Activated CD4-positive, alpha-beta memory T cell treated with anti-CD3 and anti-CD28 coated beads, Interleukin-2, amount 10 ng/mL, durations not matched to agents 7 days and 5 days (primary cell): ENCODE measurements around the gene FOXN3. TPM values are rescaled to one million over a fixed set of nuclear protein-coding genes. Genes with fewer than 3 reads are reported as not detected.

Experiments used
- CTCF ChIA-PET: fragments of 350-600 bp; sonication (Branson Sonifier 250); formaldehyde crosslinking; loops from one replicate; lab custom pipeline; 2021; ENCODE audit warnings: antibody characterized with exemption, inconsistent platforms; lab: Charles Lee
- POLR2A ChIA-PET: fragments of 350-600 bp; sonication (Branson Sonifier 250); formaldehyde crosslinking; loops from one replicate; lab custom pipeline; 2021; ENCODE audit warnings: antibody characterized with exemption; lab: Charles Lee
- DNase-seq: peaks from one replicate; pipeline ENCODE4 v3.0.0-alpha.2; 2020
- H3K27ac Mint-ChIP-seq: one replicate; pipeline ENCODE4 v1.8.0; 2021; ENCODE audit warnings: mild to moderate bottlenecking, mixed read lengths
- H3K27me3 Mint-ChIP-seq: one replicate; pipeline ENCODE4 v1.8.0; 2021; ENCODE audit warnings: mixed read lengths
- H3K36me3 Mint-ChIP-seq: one replicate; pipeline ENCODE4 v1.8.0; 2021; ENCODE audit warnings: low read depth, mixed read lengths
- H3K4me1 Mint-ChIP-seq: one replicate; pipeline ENCODE4 v1.8.0; 2021; ENCODE audit warnings: mixed read lengths
- H3K4me3 Mint-ChIP-seq: one replicate; pipeline ENCODE4 v1.8.0; 2021; ENCODE audit warnings: mild to moderate bottlenecking, mixed read lengths
- H3K9me3 Mint-ChIP-seq: one replicate; pipeline ENCODE4 v1.8.0; 2021; ENCODE audit warnings: mixed read lengths
- total RNA-seq, 2 experiments: library from RNA; stranded (reverse); gene quantifications; one replicate each; pipeline ENCODE4 v1.2.3, GENCODE V29; 2021

FOXN3 gene
- total RNA-seq, 2 experiments from 2014 or later = 73.1 to 78.3 TPM

DNA sequence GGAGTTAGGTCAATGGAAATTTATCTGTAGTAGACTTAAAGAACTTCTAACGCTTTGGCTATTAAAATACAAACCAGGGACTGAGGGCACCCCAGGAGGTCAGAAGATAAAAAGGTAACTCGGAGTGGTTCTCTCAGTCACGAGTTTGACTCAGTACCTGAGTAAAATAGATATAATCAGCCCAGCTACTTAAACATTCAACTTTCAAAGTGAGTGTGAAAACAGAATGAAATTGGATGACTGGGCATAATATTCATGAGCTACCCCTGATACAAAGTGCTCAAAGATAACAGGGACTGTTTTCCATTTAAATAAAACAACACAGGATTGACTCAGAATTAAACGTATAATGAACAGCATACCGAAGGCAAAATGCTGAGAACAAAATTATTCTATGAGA lies 75.0 kb downstream of the FOXN3 start:
- ChIA-PET POLR2A (interaction anchor here (1.3 kb wide), 1 partner anchor 22 kb away, joined by 5 read pairs; no protein-coding TSS in a partner anchor), CTCF (interaction anchor here (1.2 kb wide), 1 partner anchor 9 kb away, joined by 3 read pairs; no protein-coding TSS in a partner anchor)

DNA sequence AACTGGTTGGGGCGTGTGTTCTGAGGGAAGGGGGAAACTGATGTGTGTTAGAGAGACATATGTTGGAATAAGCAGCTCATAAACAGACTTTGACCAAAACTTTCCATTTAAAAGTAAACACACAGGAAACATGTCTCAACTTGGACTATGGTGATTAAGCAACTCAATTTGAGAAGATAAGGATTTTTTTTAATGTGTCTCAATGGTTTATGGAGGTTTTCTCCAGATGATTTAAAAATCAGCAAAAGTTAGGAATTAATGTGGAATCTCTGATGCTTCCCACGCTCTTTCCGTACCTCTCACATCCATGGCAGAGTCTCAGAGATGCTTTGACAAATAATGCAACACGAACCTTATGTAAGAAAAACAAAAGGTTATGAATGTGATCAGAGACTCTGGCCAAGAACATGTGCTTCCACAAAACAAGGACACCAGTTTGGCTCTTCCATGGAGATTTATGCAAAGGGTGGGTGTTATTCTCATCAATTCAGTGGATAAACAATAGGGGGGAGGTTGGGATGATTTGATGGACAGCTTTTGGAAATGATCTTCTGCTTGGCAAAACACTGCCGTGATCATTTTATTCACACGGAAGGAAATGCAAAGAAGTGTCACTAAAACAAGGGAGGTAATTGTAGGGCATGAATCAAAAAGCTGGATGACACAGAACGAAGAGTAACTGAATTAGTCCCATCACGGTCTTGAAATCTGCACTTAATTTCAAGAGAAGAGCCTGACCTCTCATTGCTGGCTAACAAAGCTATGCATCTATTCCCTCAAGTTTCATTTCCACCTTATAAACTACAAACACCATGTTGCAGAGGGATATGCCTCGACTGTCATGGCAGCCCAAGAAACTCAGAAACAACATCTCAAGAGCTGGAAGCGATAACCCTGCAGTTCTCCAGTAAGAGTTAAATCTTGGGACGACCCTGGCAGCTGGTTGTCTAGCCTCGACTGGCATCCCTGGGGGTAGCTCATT lies 76.5 kb downstream of the FOXN3 start:
- no peaks in the 10 kb centered on the region for H3K27me3 Mint-ChIP-seq
- no peak overlapping the region for H3K27ac Mint-ChIP-seq
- no peak overlapping the region for H3K4me3 Mint-ChIP-seq
- ChIA-PET CTCF (no interaction called here), POLR2A (no interaction called here)
- peaks cover 11% of the 10 kb centered on the region for H3K4me1 Mint-ChIP-seq
- no peak for DNase-seq
- peaks cover 18% of the 10 kb centered on the region for H3K36me3 Mint-ChIP-seq
- H3K9me3 Mint-ChIP-seq = no peaks in the 10 kb centered on the region

More for the DNA sequence above, 75.0 kb downstream of the FOXN3 start:
- H3K4me1 Mint-ChIP-seq = peaks cover 11% of the 10 kb centered on the region
- peaks cover 27% of the 10 kb centered on the region for H3K36me3 Mint-ChIP-seq
- no peaks in the 10 kb centered on the region for H3K9me3 Mint-ChIP-seq
- no peak overlapping the region for H3K4me3 Mint-ChIP-seq
- no peaks in the 10 kb centered on the region for H3K27me3 Mint-ChIP-seq
- no peak for DNase-seq
- no peak overlapping the region for H3K27ac Mint-ChIP-seq

DNA sequence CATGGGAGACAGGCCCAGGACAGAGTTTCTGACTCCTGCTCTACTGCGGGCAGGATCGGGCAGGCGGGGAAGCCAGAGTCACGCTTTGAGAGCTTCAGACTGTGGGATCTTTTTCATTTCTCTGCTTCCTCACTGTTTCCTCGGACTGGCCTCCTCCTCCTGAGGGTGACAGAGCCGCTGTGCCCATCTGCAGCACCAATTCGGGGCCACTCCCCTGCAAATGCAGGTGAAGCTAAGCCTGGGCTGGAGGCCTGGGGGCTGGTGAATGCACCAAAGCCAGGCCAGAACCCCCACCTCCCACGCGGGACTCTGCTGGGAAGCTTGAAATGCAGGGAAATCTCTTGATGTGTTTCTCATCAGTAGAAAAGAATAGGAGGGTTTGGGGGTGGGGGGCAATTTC lies 77.5 kb downstream of the FOXN3 start:
- ChIA-PET POLR2A (no interaction called here), CTCF (no interaction called here)
- Mint-ChIP-seq H3K9me3 (no peaks in the 10 kb centered on the region), H3K4me1 (peaks cover 11% of the 10 kb centered on the region), H3K27ac (no peak overlapping the region), H3K27me3 (no peaks in the 10 kb centered on the region), H3K4me3 (no peak overlapping the region), H3K36me3 (peaks cover 14% of the 10 kb centered on the region)
- DNase-seq = no peak

DNA sequence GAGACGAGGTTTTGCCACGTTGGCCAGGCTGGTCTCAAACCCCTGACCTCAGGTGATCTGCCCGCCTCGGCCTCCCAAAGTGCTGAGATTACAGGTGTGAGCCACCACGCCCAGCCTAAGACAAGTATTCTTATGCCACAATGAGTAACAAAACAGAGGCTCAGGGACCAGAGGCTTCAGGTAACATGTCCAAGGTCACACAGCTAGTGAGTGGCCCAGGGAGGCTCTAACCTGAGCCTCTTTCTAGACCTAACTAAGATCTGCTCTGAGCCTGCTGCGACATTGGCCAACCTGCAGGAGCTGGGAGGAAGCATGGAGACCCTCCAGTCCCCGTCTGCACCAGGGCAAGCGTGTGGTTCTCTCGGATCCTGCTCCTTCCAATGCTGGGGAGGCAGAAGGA lies 77.9 kb downstream of the FOXN3 start:
- no peak overlapping the region for H3K4me3 Mint-ChIP-seq
- H3K9me3 Mint-ChIP-seq = no peaks in the 10 kb centered on the region
- peaks cover 9% of the 10 kb centered on the region for H3K4me1 Mint-ChIP-seq
- peaks cover 11% of the 10 kb centered on the region for H3K36me3 Mint-ChIP-seq
- ChIA-PET CTCF (no interaction called here), POLR2A (no interaction called here)
- H3K27me3 Mint-ChIP-seq = no peaks in the 10 kb centered on the region
- no peak for DNase-seq
- H3K27ac Mint-ChIP-seq = no peak overlapping the region

DNA sequence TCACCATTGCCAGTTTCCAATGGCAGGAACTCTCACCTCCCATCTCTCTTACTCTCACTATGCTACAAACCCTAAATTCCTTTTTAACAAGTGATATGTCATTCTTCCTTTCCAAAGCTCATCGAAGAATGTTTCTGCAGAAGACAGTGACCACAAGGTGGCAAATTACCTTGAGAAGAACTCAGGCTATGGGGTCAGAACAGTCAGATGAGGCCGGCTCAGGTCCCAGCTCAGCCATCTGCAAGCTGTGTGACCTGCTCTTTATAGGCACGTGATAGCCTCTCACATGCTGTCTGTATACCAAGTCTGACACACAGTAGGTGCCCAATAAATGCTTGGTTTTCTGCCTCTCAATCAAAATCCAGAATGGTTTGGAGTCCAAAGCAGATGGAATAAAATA lies 80.7 kb downstream of the FOXN3 start:
- DNase-seq = no peak
- no peak overlapping the region for H3K4me3 Mint-ChIP-seq
- H3K36me3 Mint-ChIP-seq = peaks cover 10% of the 10 kb centered on the region
- no peaks in the 10 kb centered on the region for H3K27me3 Mint-ChIP-seq
- ChIA-PET CTCF (interaction anchor here (0.6 to 1.1 kb wide), 2 partner anchors 80 to 310 kb away, joined by 3 to 4 read pairs; no protein-coding TSS in a partner anchor), POLR2A (no interaction called here)
- H3K9me3 Mint-ChIP-seq = no peaks in the 10 kb centered on the region
- H3K27ac Mint-ChIP-seq = no peak overlapping the region
- H3K4me1 Mint-ChIP-seq = peaks cover 8% of the 10 kb centered on the region

DNA sequence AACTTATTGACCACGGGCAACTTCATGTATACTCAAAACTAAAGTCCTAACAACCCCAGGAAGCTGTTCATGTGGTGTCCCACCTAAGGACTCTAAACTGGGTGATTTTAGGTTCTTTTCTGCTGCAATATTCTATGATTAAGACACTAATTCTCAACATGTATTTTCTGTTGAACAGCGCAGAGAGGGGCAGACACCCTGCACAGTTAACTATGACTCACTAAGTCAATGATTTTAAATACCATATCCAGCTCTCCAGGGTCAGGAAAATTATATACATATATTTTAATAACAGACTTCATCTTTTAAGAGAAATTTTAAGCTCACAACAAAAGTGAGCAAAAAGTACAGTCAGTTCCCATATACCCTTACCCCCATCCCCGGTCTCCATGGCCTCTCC lies 85.0 kb downstream of the FOXN3 start:
- no peak for DNase-seq
- CTCF ChIA-PET = no interaction called here
- Mint-ChIP-seq H3K4me3 (no peak overlapping the region), H3K27me3 (no peaks in the 10 kb centered on the region), H3K36me3 (peaks cover 7% of the 10 kb centered on the region), H3K27ac (no peak overlapping the region), H3K9me3 (no peaks in the 10 kb centered on the region), H3K4me1 (peaks cover 4% of the 10 kb centered on the region)
- POLR2A ChIA-PET = no interaction called here

DNA sequence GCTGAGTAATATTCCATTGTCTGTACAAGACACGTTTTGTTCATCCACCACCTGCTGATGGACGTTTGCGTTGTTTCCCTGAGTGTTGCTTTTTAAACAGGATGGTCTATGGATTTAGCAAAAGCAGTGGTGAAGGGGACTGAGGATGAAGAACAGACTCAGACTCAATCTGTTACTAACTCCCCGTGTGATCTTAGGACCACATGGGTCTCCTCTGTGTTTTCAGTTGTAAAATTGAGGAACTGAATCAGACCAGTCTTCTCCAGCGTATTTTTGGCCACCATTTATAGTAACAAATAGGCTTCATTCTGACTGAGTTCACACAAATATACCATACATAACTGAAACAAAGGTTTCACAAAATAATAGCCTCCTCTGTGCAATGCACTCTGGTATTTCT lies 85.6 kb downstream of the FOXN3 start:
- POLR2A ChIA-PET = no interaction called here
- Mint-ChIP-seq H3K9me3 (no peaks in the 10 kb centered on the region), H3K36me3 (peaks cover 10% of the 10 kb centered on the region), H3K27me3 (no peaks in the 10 kb centered on the region), H3K4me3 (no peak overlapping the region), H3K4me1 (peaks cover 4% of the 10 kb centered on the region), H3K27ac (no peak overlapping the region)
- DNase-seq = no peak
- CTCF ChIA-PET = no interaction called here

DNA sequence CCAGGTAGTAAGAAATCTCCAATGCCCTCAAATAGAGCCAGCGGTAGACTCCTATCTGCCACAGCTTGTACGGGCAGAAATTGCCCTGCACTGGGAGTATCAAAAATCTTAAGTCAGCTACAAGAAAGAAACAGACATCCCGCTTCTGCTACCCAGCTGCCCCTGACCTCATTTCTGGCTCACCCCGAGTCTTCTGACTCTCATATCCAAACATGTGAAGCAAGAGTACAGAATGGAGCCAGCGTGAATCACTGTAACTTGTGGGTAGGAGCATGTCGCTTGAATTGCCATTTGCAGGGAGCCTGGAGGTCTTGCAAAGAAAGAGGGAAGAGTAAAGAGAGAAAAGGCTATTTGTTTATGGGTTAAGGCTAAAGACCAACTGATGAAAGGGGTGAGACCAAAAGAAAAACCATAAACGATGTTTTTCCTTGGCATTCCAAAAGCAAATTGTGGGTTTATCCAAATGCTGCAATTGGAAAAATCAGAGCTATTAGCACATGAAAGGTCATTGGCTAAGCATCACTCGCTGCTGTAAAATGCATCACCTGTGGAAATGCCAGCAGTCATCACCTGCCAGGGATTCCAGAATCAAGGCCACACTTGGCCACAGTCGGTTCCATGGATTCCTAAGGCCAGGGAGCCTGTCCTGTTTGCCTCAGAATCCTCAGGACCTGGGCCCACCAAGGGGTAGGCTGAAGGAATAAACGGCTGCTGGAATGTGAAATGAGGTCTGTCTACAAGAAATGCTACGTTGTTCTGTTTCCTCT lies 86.6 kb downstream of the FOXN3 start:
- Mint-ChIP-seq H3K36me3 (peaks cover 17% of the 10 kb centered on the region), H3K9me3 (no peaks in the 10 kb centered on the region), H3K4me3 (no peak overlapping the region), H3K27me3 (no peaks in the 10 kb centered on the region), H3K4me1 (peaks cover 8% of the 10 kb centered on the region), H3K27ac (no peak overlapping the region)
- ChIA-PET POLR2A (no interaction called here), CTCF (interaction anchor here (0.6 kb wide), 1 partner anchor 910 kb away, joined by 3 read pairs; no protein-coding TSS in a partner anchor)
- no peak for DNase-seq

DNA sequence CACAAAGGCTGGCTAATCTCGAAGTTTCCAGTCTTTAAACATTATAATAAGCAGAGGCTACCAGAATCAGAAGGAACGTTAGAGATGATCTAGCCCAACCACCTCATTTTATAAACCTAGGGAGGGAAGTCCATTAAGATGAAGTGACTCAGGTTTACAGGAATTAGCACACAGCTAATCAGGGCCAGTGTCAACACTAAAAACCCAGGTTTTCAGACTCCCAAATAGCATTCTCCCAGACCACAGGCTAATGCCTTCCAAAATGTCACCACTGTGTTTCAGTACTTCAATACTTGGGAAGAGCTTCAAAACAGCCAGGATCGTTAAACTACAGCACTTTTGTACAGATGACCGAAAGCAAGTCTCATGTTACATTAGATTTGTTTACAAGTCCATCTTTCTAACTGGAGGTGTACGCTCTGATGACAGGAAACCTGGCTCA lies 89.2 kb downstream of the FOXN3 start:
- Mint-ChIP-seq H3K27me3 (no peaks in the 10 kb centered on the region), H3K4me1 (peaks cover 17% of the 10 kb centered on the region), H3K36me3 (peaks cover 13% of the 10 kb centered on the region), H3K4me3 (no peak overlapping the region), H3K27ac (no peak overlapping the region), H3K9me3 (no peaks in the 10 kb centered on the region)
- DNase-seq = no peak
- ChIA-PET CTCF (no interaction called here), POLR2A (no interaction called here)

DNA sequence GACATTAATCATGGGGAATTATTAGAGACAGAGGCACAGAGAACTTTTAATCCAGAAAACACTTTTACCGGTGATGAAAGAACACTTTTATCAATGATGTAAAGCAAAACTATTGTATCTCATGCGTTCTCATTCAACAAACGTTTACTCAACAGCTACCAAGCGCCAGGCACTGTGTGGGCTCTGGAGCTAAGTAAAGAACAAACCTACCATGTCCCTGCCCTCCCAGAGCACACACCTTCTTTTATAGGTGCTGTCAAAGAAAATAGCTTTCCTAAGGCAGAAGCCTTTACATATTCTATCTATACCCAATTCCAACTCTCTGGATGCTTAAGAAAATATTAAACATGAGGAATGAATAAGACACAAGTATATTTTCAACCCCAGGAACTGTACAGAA lies 91.1 kb downstream of the FOXN3 start:
- Mint-ChIP-seq H3K9me3 (no peaks in the 10 kb centered on the region), H3K27ac (no peak overlapping the region), H3K36me3 (peaks cover 19% of the 10 kb centered on the region), H3K27me3 (no peaks in the 10 kb centered on the region), H3K4me3 (no peak overlapping the region), H3K4me1 (peaks cover 17% of the 10 kb centered on the region)
- no peak for DNase-seq
- ChIA-PET POLR2A (no interaction called here), CTCF (interaction anchor here (0.6 kb wide), 2 partner anchors 7 to 426 kb away, joined by 5 to 6 read pairs; no protein-coding TSS in a partner anchor)

DNA sequence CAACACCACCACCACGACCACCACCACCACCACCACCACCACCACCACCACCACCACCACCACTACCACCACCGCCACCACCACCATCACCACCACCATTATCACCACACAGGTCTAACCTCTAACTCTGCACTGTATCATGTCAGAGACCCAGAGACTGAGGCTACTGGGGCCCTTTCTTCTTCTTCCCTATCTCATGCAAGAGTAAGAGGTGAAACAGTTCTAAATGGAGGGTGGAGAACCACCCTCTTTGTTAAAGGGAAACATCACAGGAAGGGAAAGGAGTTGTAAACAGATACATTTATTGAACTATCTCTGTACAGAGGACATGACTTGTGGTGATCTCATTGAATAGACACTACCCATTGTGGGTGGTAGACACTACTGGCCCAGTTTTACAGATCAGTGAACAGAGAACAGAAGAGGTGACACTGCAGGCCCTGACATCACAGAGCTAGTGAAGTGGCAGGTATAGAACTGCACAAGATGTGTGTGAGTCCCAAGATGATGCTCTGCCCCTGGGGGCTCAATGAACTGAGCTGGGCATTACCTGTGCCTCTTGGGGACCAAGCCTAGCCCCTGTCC lies 91.6 kb downstream of the FOXN3 start:
- DNase-seq = no peak

DNA sequence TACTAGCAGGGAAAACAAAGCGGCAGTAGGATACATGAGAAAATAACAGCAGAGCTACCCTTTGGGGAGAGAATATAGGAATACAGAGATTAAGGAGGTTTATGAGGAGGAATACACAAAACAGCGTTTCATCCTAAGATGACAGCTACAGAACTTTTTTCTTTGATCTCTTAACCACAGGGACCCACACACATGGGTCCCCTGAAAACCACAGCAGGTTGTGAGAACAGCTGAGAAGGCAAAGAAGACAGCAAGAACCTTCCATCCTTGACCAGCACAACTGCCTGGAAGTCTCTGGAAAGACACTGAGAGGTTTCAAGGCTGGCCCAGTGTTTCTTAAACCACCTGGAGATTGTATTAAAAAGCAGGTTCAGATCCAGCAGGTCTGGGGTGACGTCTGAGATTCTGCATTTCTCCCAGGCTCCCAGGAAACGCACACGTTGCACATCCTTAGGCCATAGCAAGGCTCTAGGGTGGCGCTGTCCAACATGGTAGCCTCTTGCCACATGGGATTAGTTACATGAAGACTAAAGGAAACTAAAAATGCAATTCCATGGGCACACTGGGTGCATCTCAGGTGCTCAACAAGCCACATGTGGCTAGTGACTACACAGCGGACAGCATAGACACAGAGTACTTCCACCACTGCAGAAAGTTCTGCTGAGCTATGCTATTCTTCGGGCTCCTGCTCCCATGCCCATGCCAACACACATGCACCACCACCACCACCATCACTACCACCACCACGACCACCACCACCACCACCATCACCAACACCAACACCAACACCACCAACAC lies 92.3 kb downstream of the FOXN3 start:
- H3K4me1 Mint-ChIP-seq = peaks cover 17% of the 10 kb centered on the region
- ChIA-PET CTCF (no interaction called here), POLR2A (no interaction called here)
- H3K9me3 Mint-ChIP-seq = peaks cover 7% of the 10 kb centered on the region
- H3K27ac Mint-ChIP-seq = no peak overlapping the region
- DNase-seq = no peak
- H3K4me3 Mint-ChIP-seq = no peak overlapping the region
- no peaks in the 10 kb centered on the region for H3K27me3 Mint-ChIP-seq
- peaks cover 24% of the 10 kb centered on the region for H3K36me3 Mint-ChIP-seq

More for the DNA sequence above, 91.6 kb downstream of the FOXN3 start:
- no peaks in the 10 kb centered on the region for H3K27me3 Mint-ChIP-seq
- peaks cover 17% of the 10 kb centered on the region for H3K4me1 Mint-ChIP-seq
- ChIA-PET CTCF (interaction anchor here (0.6 kb wide), 2 partner anchors 8 to 427 kb away, joined by 5 to 6 read pairs; no protein-coding TSS in a partner anchor), POLR2A (no interaction called here)
- H3K9me3 Mint-ChIP-seq = peaks cover 1% of the 10 kb centered on the region
- H3K4me3 Mint-ChIP-seq = no peak overlapping the region
- H3K36me3 Mint-ChIP-seq = peaks cover 19% of the 10 kb centered on the region
- no peak overlapping the region for H3K27ac Mint-ChIP-seq
